GM18951 (cell line): ENCODE results near the gene STK17A.
"Not testable (repeated sequence)": the region's sequence is repeated elsewhere in the genome, so short reads cannot be mapped to it uniquely, and the experiment has no call there.

Experiments
- POLR2A ChIP-seq: IDR thresholded peaks from 4 replicates; pipeline ENCODE4 v1.6.1; 2011; ENCODE audit warnings: mild to moderate bottlenecking; ENCODE audit not compliant: insufficient read length, insufficient read depth; ENCODE audit errors: extremely low read depth
- in situ Hi-C: fragments of 300-500 bp; cut with MboI; formaldehyde crosslinking; loops from one replicate; pipeline ENCODE4 v1.12.0; 2022; ENCODE audit warnings: low sequenced_read_pairs, mixed read lengths, inconsistent platforms; ENCODE audit not compliant: unreplicated experiment

STK17A gene

GRCh38 chr7:43554423-43554822, 28.5 kb upstream of the STK17A start:
- in situ Hi-C loops, result no loop called here
- TF ChIP-seq POLR2A, result no peak

GRCh38 chr7:43557831-43558495, 24.9 kb upstream of the STK17A start:
- no peak for TF ChIP-seq POLR2A
- in situ Hi-C loops, result no loop called here

- in situ Hi-C loops, result no loop called here
- TF ChIP-seq POLR2A, result no peak
Measured at GRCh38 chr7:43559171-43559945, 23.6 kb upstream of the STK17A start.

GRCh38 chr7:43559946-43560335, 23.0 kb upstream of the STK17A start:
- no peak for TF ChIP-seq POLR2A
- in situ Hi-C loops, result no loop called here

GRCh38 chr7:43560742-43561330, 22.1 kb upstream of the STK17A start:
- in situ Hi-C loops, result no loop called here

GRCh38 chr7:43562383-43562782, 20.5 kb upstream of the STK17A start:
- no peak for TF ChIP-seq POLR2A
- in situ Hi-C loops, result no loop called here

More at GRCh38 chr7:43560742-43561330, 22.1 kb upstream of the STK17A start:
- no peak for TF ChIP-seq POLR2A

- in situ Hi-C loops, result no loop called here
- no peak for TF ChIP-seq POLR2A
Measured at GRCh38 chr7:43565786-43566185, 17.1 kb upstream of the STK17A start.

- no peak for TF ChIP-seq POLR2A
- in situ Hi-C loops, result no loop called here
Measured at GRCh38 chr7:43568529-43568928, 14.4 kb upstream of the STK17A start.

- TF ChIP-seq POLR2A, result no peak
- in situ Hi-C loops, result no loop called here
Measured at GRCh38 chr7:43569424-43569823, 13.5 kb upstream of the STK17A start.

- no peak for TF ChIP-seq POLR2A
- in situ Hi-C loops, result no loop called here
Measured at GRCh38 chr7:43570688-43571365, 12.1 kb upstream of the STK17A start.

GRCh38 chr7:43572516-43573049, 10.3 kb upstream of the STK17A start:
- in situ Hi-C loops, result no loop called here

GRCh38 chr7:43573832-43574231, 9.1 kb upstream of the STK17A start:
- in situ Hi-C loops, result not testable (repeated sequence)

More at GRCh38 chr7:43572516-43573049, 10.3 kb upstream of the STK17A start:
- no peak for TF ChIP-seq POLR2A

GRCh38 chr7:43575506-43575905, 7.4 kb upstream of the STK17A start:
- no peak for TF ChIP-seq POLR2A
- in situ Hi-C loops, result no loop called here

GRCh38 chr7:43576241-43576640, 6.7 kb upstream of the STK17A start:
- in situ Hi-C loops, result no loop called here
- no peak for TF ChIP-seq POLR2A
